NCI-H345 treated with DMSO at 0.1 percent for 48 hours (cell line): Measurements from ENCODE around the gene TANC1.
"Not testable (repeated sequence)": the region's sequence is repeated elsewhere in the genome, so short reads cannot be mapped to it uniquely, and the experiment has no call there.

Source experiments
- DNase-seq: peaks from one replicate; lab custom pipeline; 2025; ENCODE audit not compliant: unreplicated experiment; lab: John Stamatoyannopoulos, UW

TANC1 gene

DNA sequence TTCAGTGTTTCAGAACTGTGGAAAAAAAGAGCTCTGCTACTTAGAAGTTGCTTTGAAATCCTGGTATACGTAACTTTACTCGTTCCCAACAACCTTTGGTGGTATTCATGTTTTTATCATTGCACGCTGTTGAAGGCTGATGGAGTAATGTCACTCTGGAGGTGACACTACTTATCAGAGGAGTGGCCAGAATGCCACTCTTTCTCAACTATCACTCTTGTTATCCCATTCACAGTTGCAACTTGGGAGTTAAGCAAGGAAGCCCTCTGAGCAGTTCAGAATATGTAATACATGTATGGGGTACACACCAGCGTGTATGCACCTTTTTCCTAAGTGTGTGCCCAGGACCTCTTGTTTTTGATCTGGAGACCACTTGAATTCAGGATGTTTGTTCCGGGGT is 53.6 kb downstream of the TANC1 start:
- DNase-seq, result no peak

GRCh38 chr2:159026170-159026569 is 57.7 kb downstream of the TANC1 start:
- no peak for DNase-seq

DNA sequence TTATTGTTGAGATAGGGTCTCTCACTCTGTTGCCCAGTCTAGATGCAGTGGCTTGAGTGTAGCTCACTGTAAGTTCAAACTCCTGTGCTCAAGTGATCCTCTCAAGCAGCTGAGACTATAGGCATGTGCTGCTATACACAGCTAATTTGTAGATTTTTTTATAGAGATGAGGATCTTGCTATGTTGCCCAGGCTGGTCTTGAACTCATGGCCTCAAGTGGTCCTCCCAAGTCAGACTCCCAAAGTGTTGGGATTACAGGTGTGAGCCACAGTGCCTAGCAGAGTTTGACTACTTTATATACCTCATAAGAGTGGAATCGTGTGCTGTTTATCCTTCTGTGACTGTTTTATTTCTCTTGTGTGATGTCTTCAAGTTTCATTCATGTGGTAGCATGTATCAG is 60.3 kb downstream of the TANC1 start:
- no peak for DNase-seq

- no peak for DNase-seq
Observed at GRCh38 chr2:159029936-159030335, 61.5 kb downstream of the TANC1 start.

DNA sequence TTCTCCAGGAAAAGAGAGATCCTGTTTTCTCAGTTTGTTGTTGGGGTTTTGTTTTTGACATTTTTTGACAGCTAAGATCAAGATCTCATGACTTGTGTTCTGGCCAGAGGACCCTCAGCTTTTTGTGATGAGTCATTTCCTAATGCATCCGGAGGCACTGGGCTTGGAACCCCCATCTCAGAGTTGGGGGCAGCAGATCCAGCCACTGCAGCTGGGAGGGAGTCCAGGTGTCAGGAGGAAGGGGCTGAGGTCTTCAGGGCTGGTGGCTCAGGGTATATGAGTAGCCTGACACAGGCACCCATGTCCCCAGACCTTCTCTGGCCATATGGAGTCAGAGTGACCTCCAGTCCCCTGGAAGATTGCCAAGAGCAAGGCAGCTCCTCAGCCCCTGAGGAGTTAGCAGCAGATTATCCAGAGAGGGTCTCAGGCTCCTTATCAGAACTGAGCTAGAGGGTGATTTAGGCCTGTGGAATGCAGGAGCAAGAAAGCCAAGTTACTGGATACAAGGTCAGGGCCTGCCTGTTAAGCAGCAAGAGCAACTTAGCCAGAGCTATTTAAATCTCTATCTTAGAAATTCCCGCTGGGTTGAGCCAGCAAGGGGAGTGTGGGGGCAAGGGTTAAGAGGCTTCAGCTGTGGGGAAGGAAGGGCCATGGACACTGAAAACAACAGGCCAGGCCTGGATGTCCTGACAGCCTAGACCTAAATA is 62.4 kb downstream of the TANC1 start:
- DNase-seq, result no peak

GRCh38 chr2:159032146-159032545 is 63.7 kb downstream of the TANC1 start:
- DNase-seq, result no peak

DNA sequence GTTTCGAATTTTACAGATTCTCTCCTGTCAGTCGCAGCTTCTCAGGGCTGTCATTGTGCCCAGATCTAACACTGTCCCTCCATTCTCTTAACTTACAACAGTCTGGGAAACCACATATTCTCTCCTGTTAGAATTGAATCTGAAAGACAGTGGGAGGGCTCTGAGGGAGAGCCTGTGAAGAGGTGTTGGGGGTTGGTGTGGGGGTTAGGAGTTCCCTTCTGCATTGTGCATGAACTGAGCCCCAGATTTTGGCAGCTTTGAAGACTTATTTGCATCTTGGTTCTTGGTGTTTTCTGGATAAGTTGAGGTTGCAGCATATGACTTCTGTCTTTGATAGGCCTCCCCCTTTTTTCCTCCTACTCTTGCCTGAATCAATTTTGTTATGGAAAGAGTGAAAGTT is 64.1 kb downstream of the TANC1 start:
- DNase-seq, result no peak

DNA sequence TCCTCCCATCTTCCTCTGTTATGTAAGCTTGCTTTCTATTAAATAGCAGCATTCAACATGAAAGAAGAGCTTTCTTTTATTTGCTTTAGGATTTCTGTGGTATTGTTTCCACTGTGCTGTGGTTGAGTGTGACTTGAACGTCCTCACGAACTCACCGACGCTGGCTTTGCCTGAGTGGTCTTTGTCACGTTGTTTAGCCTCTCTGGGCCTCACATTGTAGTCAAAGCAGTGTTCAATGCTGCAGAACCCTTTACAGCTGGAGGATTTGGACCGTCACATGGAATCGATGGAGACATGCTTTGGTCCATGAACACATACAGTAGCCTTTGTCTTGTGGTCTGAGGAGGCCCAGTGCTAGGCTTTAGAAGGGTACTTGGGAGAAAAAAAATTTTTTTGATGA is 66.3 kb downstream of the TANC1 start:
- peak; percentile 27 for DNase-seq

GRCh38 chr2:159035790-159036411 is 67.5 kb downstream of the TANC1 start:
- no peak for DNase-seq

- DNase-seq, result not testable (repeated sequence)
Observed at GRCh38 chr2:159036461-159036860, 68.0 kb downstream of the TANC1 start.

- not testable (repeated sequence) for DNase-seq
Observed at GRCh38 chr2:159041328-159041727, 72.9 kb downstream of the TANC1 start.

DNA sequence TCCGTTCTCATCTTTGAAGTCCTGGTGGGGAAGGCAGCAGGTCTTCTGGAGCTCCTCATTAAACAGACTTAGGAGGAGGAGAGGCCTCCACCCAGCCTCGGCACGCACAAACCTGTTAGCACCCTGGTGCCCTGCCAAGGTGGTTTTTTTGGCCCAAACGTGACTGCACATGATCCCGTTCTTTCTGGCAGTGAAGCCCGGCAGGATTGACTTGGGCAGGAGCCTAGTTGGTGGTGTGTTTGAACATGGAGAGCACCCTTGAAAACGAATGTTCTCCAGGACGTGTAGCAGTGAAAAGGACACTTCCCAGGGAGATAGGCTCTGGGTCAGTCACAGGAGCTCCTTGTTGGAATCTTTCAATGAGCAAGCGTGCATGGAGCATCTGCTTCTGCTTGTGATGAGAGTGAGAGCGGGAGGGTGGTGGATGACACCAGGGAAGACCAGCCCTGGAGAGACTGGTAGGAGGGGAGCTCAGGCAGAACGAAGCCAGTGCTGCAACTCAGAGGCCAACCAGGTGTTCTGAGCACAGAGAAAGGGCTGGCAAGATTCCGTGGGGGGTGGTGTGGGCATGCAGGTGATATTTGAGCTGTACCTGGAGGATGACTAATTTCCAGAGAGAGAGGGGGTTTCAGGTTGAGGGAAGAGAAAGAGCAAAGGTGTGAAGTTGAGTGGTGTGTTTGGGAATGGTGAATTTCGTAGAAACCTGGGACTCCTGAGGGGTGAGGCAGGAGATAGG is 73.8 kb downstream of the TANC1 start:
- no peak for DNase-seq

- no peak for DNase-seq
Observed at GRCh38 chr2:159043710-159044109, 75.3 kb downstream of the TANC1 start.

DNA sequence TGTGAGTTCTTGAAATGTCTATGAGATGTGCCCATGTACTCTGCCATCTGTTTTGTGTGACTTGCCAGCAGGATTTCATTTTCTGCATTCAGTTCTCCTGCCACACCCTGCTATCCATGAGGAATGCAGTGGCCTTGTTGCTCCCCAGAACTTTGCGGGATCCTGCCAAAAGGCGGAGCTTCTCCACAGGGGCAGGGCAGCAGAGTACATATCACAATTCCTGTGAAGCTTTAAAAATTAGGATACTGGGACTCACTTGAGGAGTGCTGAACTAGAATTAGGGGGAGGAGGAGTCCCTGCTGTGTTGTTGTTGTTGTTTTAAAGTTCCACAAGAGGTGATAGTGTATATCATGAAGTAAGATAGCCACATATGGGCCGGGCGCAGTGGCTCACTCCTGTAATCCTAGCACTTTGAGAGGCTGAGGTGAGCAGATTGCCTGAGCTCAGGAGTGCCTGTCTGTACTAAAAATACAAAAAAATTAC is 76.4 kb downstream of the TANC1 start:
- DNase-seq, result no peak

- no peak for DNase-seq
Observed at GRCh38 chr2:159045545-159046454, 77.4 kb downstream of the TANC1 start.

DNA sequence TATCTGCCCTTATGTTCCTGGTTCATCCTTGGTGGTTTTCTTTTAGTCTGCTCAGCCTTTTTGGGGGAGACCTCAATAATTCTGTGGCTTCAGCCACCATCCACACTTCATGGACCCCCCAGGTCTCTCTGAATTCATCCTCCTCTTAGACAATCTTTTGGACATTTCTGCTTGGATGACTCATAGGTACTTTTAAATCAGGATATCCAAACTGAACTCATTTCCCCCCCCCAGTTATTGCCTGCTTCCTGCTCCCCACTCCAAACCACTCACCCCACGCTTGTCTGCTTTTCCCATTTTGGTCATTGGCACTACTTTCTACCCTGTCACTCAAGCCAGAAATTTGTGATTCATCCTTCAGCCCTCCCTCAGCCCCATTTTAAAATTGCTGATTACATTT is 78.5 kb downstream of the TANC1 start:
- no peak for DNase-seq

GRCh38 chr2:159050426-159050825 is 82.0 kb downstream of the TANC1 start:
- DNase-seq, result no peak

GRCh38 chr2:159051133-159051532 is 82.7 kb downstream of the TANC1 start:
- DNase-seq, result no peak

DNA sequence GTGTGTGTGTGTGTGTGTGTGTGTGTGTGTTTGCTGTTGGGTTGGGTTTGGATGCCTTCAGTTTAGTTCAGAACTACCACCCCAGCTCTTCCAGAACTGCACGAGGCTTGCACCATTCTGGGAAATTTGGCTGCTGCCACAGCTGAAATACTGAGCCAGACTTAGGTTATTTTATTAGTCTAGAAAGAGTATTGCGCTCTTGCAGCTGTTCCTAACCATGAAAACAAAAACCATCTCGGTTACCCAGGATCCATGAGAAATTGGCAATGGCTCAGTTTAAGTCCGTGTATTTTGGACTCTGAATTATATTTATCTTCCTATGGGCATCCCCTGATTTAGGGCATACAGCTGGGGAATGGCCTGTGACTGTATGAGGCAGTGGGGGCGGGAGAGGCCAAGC is 83.2 kb downstream of the TANC1 start:
- DNase-seq, result no peak

DNA sequence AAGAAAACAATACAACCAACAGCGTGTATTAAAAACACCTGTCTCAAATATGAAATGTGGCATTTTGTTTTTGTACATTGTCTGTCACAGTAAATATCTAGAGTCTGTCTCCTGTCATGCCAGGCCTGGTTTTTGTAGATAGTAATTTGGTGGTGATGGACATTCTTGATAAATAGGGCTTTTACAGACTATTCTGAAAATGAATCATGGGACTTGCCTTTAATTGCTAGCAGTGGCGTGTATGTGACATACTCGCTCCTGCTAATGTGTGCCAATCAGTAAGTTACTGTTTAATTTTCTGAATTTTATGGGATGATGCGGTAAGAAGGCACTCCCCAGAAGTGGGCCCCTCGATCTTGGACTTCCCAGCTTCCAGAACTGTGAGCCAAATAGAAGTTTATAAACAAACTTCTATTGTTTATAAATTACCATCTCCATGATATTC is 83.7 kb downstream of the TANC1 start:
- DNase-seq, result no peak
